Right lobe of liver (tissue), 6 donors: Measurements from ENCODE around the gene RASAL1. TPM values are rescaled to one million over a fixed set of nuclear protein-coding genes. Genes with fewer than 3 reads are reported as not detected.

Experiments used
- ATAC-seq, 4 donors: fragments of 200-7000 bp; cut with Tn5 transposase; one replicate each; pipeline ENCODE4 v1.9.1; 2020; ENCODE audit warnings: mild to moderate bottlenecking in 4 of 4, moderate library complexity in 4 of 4
- DNase-seq, 3 donors: peaks; one replicate each; pipeline ENCODE4 v3.0.0-alpha.2; 2020
- H3K27ac ChIP-seq, 3 donors: fragments of 200-600 bp; one replicate each; pipeline ENCODE4 v1.8.0; 2022
- H3K27me3 ChIP-seq, 2 donors: fragments of 200-600 bp; one replicate each; pipeline ENCODE4 v1.8.0; 2022
- H3K36me3 ChIP-seq, 4 donors: fragments of 200-600 bp; sonication (generic) in 1 of 4; one replicate each; pipeline versions ENCODE4 v1.5.1 to v1.8.0; 2017 to 2022; ENCODE audit warnings: control low read depth in 1 of 4
- H3K4me1 ChIP-seq, 4 donors: fragments of 200-600 bp; sonication (generic) in 1 of 4; one replicate each; pipeline versions ENCODE4 v1.5.1 to v1.8.0; 2017 to 2022; ENCODE audit warnings: control low read depth in 1 of 4
- H3K4me3 ChIP-seq, 3 donors: fragments of 200-600 bp; one replicate each; pipeline ENCODE4 v1.8.0; 2022
- H3K9me3 ChIP-seq, 4 donors: fragments of 200-600 bp; sonication (generic) in 1 of 4; one replicate each; pipeline versions ENCODE4 v1.5.1 to v1.8.0; 2017 to 2022; ENCODE audit warnings: control low read depth in 1 of 4
- POLR2A ChIP-seq: fragments of 450-650 bp; IDR thresholded peaks from one replicate; pipeline ENCODE4 v1.6.1; 2017; ENCODE audit warnings: antibody characterized with exemption, mild to moderate bottlenecking
- WGBS: methylation state at CpG from one replicate; pipeline ENCODE4 v1.1.6; 2018; ENCODE audit warnings: low coverage, low lambda C conversion rate; ENCODE audit not compliant: insufficient coverage; ENCODE audit errors: missing lambda C conversion rate; 5-methylcytosine and 5-hydroxymethylcytosine counted together
- intact Hi-C, 2 donors: fragments of 100-400 bp; cut with DNase I; formaldehyde crosslinking; loops; one replicate each; pipeline versions ENCODE4 v1.11.2 to v1.14.1; 2022
- total RNA-seq, 6 experiments: library from RNA; depleted of rRNA in 2 of 6; stranded (reverse); fragments of >200 nt in 2 of 6; fragmentation: NEBNext Ultra II Directional in 3 of 6; extraction: Animal tissue kit (Norgen Biotek cat#: 25700) in 3 of 6; gene quantifications; one replicate each; pipeline versions ENCODE4 v1.1.0 to v1.2.4, GENCODE V29; 2016 to 2023
- TF ChIP-seq, protein P1 (sequence below), 4 donors: fragments of 200-600 bp in 3 of 4; fragments of 450-650 bp in 1 of 4; IDR thresholded peaks; one replicate each; pipeline versions ENCODE4 v1.5.1 to v1.8.0; 2016 to 2022; ENCODE audit warnings: antibody characterized with exemption in 4 of 4, mild to moderate bottlenecking in 2 of 4
- donor health status: DM: no; HTN: yes; CAD: no.
- donor health status: DM: no; HTN: no; CAD: no.
- donor health status: DM: no; HTN: no; CAD: no.
- donor health status: DM: no; HTN: yes; CAD: no.
- donor health status: DM: no; HTN: yes; CAD: no.

The RASAL1 gene
- total RNA-seq, 6 experiments from 2014 or later = 0.10 to 0.24 (median 0.15) TPM; not detected in 2

DNA sequence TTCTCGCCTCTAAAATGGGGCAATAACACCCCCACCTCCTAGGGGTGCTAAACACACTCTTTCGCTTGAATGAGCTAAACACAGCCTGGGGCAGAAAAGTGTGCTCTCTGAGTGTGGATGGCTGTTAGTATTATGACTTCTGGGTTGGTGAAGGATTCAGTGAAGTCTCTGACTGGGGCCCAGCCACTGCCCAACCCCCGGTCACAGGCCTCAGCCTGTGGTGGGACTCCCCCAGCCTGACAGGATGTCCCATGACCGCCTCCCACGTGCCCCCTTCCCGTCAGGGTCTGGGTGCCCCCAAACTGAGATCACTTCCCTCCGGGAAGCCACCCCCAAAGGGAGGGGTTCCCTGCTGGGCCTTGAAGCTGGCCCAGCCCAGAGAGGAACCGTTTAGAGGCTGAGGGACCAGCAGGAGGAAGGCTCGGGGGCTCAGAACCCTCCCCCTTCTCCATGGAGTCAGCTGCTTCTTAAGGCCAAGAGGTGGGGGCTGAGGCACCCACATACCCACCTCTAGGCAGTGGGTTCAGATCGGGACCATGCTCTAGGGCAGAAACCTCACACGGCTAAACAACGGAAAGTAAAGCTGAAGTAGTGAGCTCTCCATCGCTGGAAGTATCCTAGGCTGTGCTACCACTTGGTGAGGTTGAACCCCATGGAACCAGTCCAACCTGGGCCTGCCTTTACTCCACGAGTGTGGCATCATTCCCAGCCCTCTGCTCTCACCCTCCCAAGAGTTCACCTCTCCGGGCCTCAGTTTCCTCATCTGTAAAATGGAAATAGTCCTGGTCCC is 65.2 kb downstream of the RASAL1 start:
- Histone ChIP-seq H3K36me3 (no peaks in the 10 kb centered on the region), H3K9me3 (no peaks in the 10 kb centered on the region), H3K4me1 (peaks cover 0 to 42% (median 17%) of the 10 kb centered on the region in 4 donors), H3K4me3 (no peak overlapping the region), H3K27me3 (no peaks in the 10 kb centered on the region), H3K27ac (peak overlapping the region in 2 of 3 donors; percentile 72 to 87)
- intact Hi-C loops = no loop called here
- TF ChIP-seq POLR2A = no peak
- TF ChIP-seq, protein P1, sequence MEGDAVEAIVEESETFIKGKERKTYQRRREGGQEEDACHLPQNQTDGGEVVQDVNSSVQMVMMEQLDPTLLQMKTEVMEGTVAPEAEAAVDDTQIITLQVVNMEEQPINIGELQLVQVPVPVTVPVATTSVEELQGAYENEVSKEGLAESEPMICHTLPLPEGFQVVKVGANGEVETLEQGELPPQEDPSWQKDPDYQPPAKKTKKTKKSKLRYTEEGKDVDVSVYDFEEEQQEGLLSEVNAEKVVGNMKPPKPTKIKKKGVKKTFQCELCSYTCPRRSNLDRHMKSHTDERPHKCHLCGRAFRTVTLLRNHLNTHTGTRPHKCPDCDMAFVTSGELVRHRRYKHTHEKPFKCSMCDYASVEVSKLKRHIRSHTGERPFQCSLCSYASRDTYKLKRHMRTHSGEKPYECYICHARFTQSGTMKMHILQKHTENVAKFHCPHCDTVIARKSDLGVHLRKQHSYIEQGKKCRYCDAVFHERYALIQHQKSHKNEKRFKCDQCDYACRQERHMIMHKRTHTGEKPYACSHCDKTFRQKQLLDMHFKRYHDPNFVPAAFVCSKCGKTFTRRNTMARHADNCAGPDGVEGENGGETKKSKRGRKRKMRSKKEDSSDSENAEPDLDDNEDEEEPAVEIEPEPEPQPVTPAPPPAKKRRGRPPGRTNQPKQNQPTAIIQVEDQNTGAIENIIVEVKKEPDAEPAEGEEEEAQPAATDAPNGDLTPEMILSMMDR (IDR thresholded peaks at IDR 0.05) = no peak
- ATAC-seq (peak in 1 of 4 donors; percentile 12), DNase-seq (peak in 1 of 3 donors; percentile 62)
- WGBS = no CpG with 5 or more reads among the region's 15 CpGs

DNA sequence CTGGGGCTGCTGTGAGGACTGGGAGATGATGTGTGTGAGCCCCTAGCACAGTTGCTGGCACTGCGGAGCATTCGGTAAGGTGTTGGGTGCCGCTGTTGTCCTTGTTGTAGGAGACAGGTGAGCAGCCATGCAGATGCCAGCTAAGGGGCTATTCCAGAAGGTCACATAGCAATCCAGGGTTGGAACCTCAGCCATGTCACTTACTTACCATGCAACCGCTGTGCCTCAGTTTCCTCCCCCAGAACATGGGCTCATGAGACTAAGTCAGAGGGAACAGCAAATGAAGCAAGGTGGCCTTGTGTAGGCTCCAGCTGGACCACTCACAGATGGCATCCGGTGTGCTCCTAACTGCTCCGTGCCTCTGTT is 65.8 kb downstream of the RASAL1 start:
- ATAC-seq (no peak), DNase-seq (peak in 1 of 3 donors; percentile 8)
- no peaks in the 10 kb centered on the region for H3K27me3 ChIP-seq
- no peak overlapping the region for H3K4me3 ChIP-seq
- 40% methylated on average over 1 of the region's 6 CpGs for WGBS
- H3K36me3 ChIP-seq = no peaks in the 10 kb centered on the region
- no peaks in the 10 kb centered on the region for H3K9me3 ChIP-seq
- peaks cover 0 to 42% (median 17%) of the 10 kb centered on the region in 4 donors for H3K4me1 ChIP-seq
- no peak for TF ChIP-seq POLR2A
- intact Hi-C loops = no loop called here
- H3K27ac ChIP-seq = no peak overlapping the region

DNA sequence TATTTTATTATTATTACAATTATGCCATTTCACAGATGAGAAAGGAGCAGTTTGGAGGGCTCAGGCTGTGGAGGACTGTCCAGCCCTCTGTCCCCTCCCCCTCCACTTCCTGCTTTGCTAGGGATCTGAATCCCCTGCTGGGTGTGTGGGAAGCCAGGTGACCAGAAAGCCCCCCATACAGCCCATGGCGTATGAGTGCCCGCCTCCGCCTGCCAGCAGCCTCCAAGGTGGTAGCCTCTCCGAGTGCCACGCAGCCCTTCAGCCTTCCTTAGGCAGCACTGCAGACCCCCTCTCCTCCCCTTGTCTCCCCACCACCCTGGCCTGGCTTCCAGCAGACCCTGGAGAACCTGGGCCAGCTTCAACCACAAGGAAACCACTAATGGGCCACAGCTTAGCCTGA is 66.4 kb downstream of the RASAL1 start:
- DNase-seq = no peak
- no peaks in the 10 kb centered on the region for H3K36me3 ChIP-seq
- no peaks in the 10 kb centered on the region for H3K9me3 ChIP-seq
- no peak overlapping the region for H3K4me3 ChIP-seq
- intact Hi-C loops = no loop called here
- peaks cover 0 to 45% (median 17%) of the 10 kb centered on the region in 4 donors for H3K4me1 ChIP-seq
- no peak overlapping the region for H3K27ac ChIP-seq
- H3K27me3 ChIP-seq = no peaks in the 10 kb centered on the region
- no peak for ATAC-seq
- no CpG with 5 or more reads among the region's 5 CpGs for WGBS
- TF ChIP-seq, protein P1 (IDR thresholded peaks at IDR 0.05) = no peak
- no peak for TF ChIP-seq POLR2A

DNA sequence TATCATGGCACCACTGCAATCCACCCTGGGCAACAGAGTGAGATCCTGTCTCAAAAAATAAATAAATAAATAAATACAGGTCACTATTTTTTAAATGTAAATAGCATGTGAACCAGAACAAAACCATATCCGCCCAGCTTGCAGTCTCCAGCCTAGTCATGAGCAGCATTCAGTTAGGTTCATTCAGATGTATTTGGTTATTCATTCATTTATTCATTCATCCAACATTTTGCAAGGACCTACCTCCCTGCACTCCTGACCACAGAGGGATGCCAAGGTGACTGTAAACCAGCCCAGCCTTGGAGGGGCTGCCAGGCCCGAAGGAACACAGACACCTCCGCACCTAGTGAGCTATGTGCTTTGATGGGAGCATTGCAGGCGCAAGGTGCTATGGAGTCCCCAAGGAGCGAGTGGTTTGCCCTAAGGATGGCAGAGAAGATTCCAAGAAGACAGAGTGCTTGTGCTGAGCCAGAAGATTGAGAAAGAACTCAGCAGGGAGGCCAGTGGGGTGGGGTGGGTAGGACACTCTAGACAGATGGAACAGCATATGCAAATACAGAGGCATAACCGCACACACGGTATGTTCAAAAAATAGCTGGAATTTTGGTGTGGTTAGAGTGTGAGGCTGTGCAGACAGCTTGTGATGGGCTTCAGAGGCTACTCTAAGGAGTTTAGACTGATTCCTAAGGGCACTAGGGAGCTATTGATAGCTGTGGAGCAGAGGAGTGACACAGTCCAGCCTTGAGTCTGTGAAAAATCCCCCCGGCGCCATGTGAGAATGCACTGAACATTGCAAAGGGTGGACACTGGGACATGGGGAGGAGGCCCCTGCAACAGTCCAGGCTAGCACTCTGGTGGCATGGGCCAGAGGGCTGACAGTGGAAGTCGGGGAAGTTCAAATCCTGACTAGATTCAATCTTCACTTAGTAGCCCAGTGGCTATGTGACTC is 67.3 kb downstream of the RASAL1 start:
- Histone ChIP-seq H3K27me3 (no peaks in the 10 kb centered on the region), H3K9me3 (no peaks in the 10 kb centered on the region), H3K27ac (no peak overlapping the region), H3K36me3 (no peaks in the 10 kb centered on the region), H3K4me1 (peaks cover 0 to 53% (median 17%) of the 10 kb centered on the region in 4 donors), H3K4me3 (no peak overlapping the region)
- no peak for TF ChIP-seq POLR2A
- TF ChIP-seq, protein P1 (IDR thresholded peaks at IDR 0.05) = no peak
- 86% methylated on average over 8 of the region's 10 CpGs for WGBS
- intact Hi-C loops = no loop called here
- DNase-seq (no peak), ATAC-seq (no peak)
